Activated CD8-positive, alpha-beta memory T cell treated with anti-CD3 and anti-CD28 coated beads for 1 hour (primary cell): ENCODE measurements around the gene CCDC71L.
A peak's percentile ranks its signal among the peaks of the same experiment; 100 is the strongest.
"Not testable (repeated sequence)": the region's sequence is repeated elsewhere in the genome, so short reads cannot be mapped to it uniquely, and the experiment has no call there.

Source experiments
- DNase-seq, 2 donors: peaks; one replicate each; pipeline ENCODE4 v3.0.0-alpha.2; 2020; ENCODE audit warnings: low read depth in 1 of 2; ENCODE audit errors: extremely low read depth in 1 of 2

CCDC71L gene

DNA sequence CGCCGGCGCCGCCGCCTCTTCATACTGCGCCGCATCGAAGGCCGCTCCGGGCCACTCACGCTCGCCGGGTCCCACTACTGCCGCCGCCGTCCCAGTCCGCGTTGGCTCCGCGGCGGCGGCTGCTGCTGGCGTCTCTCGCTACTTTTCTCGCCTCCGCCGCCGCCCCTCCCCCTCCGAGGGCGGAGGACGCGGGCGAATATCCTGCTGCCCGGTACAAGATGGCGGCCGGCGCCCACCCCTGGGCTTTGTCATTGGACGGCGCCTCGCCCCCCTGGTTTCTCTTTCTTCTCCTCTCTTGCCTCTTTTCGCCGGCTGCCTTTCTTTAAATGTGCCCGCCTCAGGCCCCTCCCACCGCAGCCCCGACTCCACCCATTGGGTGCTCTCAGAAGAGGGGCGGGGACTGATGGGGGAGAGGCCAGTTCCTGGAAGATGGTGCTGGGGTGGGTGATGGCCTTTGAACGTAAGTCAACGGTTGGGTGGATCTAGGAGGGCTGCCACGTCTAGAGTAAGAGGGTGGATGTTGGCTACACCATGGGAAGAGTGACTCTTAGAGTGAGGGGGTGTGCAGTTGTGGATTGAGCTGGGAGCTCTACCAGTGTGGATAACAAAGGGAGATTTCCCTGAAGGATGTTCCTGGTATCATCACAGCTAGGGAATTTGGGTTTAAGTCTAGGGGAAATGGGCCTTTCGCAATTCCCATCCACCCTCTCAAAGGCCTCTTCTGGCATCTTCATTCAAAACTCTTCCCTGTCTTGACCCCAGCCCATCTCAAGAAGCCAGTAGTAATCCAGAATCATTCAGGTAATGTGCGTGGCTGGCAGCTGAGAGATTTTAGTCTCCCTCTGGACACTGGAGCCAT is at the start of gene CCDC71L:
Gene CCDC71L, minus strand, starts transcription at position 297 of the 859 bp plus-strand sequence. Its CDS starts 262 bp downstream, at position 35.
- DNase-seq, result peak; percentile 78 to 81

GRCh38 chr7:106709604-106710003 is 48.6 kb upstream of the CCDC71L start:
- not testable (repeated sequence) for DNase-seq

DNA sequence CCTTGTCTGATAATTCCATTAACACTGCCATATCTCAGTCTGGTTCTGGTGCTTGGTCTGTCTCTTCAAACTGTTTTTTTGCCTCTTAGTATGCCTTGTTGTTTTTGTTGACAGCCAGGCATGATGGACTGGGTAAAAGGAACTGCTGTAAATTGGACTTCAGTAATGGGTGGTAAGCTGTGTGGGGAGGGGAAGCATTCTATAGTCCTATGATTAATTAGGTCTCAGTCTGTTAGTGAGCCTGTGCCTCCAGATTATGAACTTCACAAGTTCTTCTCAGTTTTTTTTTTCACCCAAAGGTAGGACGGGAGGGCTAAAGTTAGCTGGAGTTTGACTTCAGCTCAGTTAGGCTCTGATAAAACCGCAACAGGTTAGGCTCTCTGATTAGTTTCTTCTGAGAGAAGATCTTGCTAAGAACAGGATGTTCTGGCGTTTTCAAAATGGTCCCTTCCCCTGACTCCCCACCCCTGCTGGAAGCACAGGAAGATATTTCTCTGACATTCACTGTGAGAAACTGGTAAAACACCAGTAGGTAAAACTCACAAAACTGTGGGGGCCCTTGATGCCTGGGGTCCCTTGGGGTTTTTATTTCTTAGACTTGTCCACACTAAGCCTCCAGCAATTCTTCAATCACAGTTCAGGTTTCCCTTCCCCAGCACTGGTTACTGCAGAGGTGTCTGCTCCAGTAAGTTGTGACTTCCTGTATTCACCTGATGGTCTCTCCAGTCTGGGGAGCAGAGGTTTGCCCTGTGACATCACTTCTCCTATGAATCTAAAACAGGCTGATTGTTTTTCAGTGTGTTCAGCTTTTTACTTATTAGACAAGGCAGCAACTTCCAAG is 43.3 kb upstream of the CCDC71L start:
- no peak for DNase-seq

DNA sequence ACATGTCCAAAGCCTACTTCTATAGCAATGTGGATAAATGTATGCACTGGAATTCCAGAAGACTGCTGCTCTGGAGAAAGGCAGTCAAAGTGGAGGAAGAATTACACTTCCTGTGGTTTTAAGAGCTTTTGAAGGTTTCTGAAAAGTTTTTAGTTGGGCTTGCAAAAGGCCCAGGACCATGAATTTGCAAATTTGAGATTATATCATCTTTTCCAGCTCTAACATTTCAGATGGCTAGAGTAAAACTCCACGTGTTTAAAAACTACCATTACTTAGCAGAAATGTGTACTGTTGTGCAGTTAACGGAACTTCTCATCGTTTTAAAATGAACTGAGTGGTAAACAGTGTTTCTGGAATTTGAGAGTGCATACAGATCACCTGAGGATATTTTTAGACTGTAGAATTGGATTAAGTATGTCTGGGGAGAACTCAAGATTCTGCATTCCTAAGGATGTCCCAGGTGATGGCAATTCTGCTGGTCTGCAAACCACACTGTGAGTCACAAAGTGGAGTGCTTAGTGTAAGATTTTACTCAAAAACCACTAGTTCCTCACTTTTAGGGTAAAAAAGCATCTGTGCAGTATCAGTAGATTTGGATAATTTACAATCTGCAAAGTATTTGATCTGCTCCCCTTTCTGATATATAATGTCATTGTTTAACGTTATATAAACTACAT is 32.9 kb upstream of the CCDC71L start:
- DNase-seq, result no peak

DNA sequence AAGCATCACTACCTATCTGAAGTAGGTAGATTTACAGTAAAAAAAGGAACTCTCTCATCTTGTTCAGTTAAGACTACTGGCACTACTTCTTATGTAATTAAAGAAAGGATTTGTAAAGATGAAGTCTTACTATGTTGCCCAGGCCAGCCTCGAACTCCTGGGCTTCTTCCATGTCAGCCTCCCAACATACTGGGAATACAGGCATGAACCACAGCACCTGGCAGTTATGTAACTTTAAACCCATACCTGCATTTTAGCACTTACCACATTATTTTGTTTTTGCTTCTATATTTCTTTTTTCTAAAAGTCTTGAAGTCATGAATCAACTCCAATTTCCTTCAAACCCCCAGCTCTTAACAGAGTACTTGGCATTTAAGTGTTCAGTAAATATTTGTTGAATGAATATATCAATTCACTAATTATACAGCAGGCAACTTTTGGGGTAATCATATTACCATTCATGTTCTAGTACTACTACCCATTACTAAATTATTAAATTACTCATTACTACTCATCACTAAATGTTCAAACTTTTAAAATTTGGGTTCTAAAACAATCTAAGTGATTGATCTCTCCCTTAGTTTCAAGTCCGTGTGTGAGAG is 31.6 kb upstream of the CCDC71L start:
- DNase-seq, result no peak

DNA sequence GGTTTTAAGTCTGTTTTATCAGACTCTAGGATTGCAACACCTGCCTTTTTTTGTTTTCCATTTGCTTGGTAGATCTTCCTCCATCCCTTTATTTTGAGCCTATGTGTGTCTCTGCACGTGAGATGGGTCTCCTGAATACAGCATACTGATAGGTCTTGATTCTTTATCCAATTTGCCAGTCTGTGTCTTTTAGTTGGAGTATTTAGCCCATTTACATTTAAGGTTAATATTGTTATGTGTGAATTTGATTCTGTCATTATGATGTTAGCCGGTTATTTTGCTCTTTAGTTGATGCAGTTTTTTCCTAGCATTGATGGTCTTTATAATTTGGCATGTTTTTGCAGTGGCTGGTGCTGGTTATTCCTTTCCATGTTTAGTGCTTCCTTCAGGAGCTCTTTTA is 27.2 kb upstream of the CCDC71L start:
- not testable (repeated sequence) for DNase-seq

DNA sequence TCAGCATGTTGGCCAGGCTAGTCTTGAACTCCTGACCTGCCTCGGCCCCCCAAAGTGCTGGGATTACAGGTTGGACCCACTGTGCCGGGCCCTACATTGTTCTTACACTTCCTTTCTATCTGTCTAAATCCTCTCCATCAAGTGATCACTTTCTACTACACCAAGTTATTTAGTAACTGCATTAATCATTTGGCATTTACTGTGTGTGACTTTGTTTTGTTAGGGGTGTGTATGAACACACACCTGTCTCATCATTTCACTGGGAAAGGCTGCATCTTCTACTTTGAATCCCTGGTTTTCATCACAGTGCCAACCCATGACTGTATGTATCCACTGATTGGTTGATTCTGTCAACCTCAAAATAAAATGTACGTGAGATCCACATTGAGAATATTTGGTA is 23.0 kb upstream of the CCDC71L start:
- DNase-seq, result no peak

GRCh38 chr7:106681815-106682495 is 21.0 kb upstream of the CCDC71L start:
- no peak for DNase-seq

DNA sequence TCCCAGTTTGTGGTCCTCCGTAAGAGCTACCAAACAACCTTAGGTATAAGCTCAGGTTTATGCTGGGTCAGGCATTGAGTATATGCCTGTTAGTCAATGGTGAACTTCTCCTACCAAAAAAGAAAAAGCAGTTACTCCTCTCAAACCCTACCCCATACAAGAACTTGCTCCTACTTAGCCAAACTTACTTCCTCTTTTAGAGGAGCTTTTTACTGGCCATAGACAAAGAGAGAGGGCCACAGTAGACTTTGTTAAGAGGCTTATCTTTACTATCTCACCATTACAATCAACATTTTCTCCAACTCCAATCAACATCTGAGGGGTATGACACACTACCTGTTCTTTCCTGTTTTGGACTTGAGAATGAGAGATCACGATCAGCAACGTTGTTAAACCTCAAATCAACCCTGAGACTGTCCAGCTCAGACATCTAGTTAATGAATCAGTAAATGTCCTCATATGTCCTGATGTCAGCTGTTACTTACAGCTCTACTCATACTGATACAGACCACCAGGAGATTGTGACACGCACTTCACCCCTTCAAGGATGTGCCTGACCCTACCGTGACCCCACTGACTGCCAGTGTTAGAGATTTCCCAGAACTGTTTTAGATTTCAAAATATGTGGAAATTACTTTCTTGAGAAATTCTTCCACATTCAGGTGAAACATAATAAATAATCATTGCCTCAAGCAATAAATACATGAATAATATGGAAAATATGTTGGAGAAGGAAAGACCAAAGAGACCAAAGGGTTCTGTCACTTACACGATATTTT is 18.4 kb upstream of the CCDC71L start:
- DNase-seq, result no peak

DNA sequence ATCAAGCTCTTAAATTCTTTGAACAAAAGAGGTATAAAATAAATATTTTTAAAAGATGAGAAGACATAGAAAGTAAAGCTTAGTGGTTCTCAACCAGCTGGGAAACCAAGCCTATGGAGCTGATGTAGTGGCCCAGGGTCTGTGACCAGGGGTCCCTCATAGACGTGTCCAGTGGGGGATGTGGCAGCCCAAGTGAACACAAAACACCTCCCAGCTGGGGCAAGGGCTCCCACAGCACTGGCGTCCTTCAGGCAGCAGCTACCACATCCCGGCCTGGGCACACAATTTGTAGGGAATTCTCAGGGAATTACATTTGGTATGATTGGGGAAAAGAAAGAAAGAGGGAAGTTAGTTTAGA is 17.8 kb upstream of the CCDC71L start:
- no peak for DNase-seq

DNA sequence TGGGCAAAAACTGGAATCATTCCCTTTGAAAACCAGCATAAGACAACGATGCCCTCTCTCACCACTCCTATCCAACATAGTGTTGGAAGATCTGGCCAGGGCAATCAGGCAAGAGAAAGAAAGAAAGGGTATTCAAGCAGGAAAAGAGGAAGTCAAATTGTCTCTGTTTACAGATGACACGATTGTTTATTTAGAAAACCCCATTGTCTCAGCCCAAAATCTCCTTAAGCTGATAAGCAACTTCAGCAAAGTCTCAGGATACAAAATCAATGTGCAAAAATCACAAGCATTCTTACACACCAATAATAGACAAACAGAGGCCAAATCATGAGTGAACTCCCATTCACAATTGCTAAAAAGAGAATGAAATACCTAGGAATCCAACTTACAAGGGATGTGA is 15.5 kb upstream of the CCDC71L start:
- DNase-seq, result not testable (repeated sequence)

GRCh38 chr7:106673688-106674087 is 12.7 kb upstream of the CCDC71L start:
- DNase-seq, result not testable (repeated sequence)

DNA sequence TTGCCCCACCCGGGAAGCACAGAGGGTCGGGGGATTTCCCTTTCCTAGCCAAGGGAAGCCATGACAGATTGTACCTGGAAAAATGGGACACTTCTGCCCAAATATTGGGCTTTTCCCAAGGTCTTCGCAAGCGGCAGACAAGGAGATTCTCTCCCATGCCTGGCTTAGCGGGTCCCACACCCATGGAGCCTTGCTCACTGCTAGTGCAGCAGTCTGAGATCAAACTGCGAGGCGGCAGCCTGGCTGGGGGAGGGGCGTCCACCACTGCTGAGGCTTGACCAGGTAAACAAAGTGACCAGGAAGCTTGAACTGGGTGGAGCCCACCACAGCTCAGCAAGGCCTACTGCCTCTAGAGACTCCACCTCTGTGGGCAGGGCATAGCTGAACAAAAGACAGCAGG is 11.0 kb upstream of the CCDC71L start:
- DNase-seq, result not testable (repeated sequence)

DNA sequence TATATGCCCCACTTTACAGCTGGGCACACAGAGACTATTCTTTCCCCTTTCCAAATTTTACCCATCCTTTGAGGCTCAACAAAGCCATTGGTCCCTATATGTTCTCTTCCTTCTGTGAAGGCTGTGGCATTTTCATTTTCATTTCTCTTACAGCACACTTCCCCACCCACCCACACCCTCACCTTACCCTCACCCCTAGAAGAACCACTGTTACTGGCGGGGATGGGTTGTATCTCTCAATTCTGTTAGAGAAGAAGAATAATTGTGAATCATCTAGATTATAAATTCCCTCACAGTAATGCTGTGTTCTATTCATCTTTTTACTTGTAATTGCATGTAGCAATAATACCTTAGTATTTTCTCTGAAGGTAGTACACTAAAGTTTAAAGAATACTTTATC is 10.2 kb upstream of the CCDC71L start:
- DNase-seq, result no peak

- no peak for DNase-seq
Observed at GRCh38 chr7:106668861-106669524, 8.0 kb upstream of the CCDC71L start.

GRCh38 chr7:106666353-106666752 is 5.4 kb upstream of the CCDC71L start:
- DNase-seq, result no peak

DNA sequence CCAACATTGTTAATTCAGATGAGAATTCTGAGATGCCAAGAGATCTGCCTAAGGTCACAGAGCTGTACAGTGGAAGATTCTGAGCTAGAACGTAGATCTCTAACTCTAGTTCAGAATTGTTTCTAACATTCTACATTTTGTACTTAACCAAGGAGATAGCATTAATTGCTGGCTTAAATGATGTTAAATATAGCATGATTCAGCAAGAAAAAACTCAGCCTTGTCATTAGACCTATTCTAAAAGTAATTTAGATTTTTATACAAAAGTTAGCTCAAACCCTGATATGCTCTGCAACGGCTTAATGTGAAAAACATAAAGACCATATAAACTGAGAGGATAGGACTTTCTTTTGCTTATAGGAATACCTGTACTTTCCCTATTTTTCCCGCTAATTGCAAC is 3.4 kb upstream of the CCDC71L start:
- DNase-seq, result no peak

DNA sequence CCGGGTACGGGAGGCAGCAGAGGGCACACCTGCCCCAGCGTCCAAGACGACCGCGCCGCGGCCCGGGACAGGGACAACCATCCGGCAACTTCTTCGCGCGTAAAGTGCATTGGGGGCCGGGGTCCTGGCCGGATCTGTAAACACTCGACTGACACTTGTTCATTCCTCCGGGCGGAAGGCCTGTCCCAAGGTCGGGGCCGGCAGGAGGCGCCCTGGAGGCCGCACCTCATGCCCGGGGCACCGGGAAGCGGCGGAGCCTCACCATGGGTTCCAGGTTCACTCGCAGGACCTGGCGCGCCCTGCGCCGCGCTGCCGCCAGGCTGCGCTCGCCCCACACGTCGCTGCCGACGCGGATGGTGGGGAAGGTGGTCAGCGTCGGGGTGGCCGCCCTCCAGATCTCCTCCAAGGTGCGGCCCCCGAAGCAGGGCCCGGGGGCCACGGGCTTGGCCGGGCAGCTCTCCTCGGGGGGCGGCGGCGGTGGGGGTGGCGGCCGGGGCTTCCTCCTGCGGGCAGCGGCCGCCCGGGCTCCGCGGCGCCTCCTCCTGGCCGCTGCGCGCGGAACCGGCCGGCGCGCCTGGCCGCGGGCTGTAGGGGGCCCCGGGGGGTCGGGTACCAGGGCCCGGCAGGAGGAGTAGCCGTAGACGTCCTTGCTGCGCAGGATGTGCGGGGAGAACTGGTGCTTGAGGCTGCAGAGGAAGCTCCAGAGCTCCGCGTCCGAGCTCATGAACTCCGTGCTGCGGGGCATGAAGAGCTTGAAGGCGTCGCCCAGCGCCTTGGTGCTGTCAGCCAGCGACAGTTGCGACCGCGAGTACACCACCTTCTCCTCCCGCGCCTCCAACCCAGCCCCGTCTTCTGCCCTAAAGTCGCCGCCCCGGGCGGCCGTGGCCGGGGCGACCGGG is 746 bp downstream of the CCDC71L start:
- DNase-seq, result peak; percentile 38 to 61
